Right lobe of liver (tissue), 6 donors: ENCODE data around the gene WRNIP1. TPM values are rescaled to one million over a fixed set of nuclear protein-coding genes. Genes with fewer than 3 reads are reported as not detected.

Experiments
- ATAC-seq, 4 donors: fragments of 200-7000 bp; cut with Tn5 transposase; one replicate each; pipeline ENCODE4 v1.9.1; 2020; ENCODE audit warnings: mild to moderate bottlenecking in 4 of 4, moderate library complexity in 4 of 4
- DNase-seq, 3 donors: peaks; one replicate each; pipeline ENCODE4 v3.0.0-alpha.2; 2020
- H3K27ac ChIP-seq, 3 donors: fragments of 200-600 bp; one replicate each; pipeline ENCODE4 v1.8.0; 2022
- H3K27me3 ChIP-seq, 2 donors: fragments of 200-600 bp; one replicate each; pipeline ENCODE4 v1.8.0; 2022
- H3K36me3 ChIP-seq, 4 donors: fragments of 200-600 bp; sonication (generic) in 1 of 4; one replicate each; pipeline versions ENCODE4 v1.5.1 to v1.8.0; 2017 to 2022; ENCODE audit warnings: control low read depth in 1 of 4
- H3K4me1 ChIP-seq, 4 donors: fragments of 200-600 bp; sonication (generic) in 1 of 4; one replicate each; pipeline versions ENCODE4 v1.5.1 to v1.8.0; 2017 to 2022; ENCODE audit warnings: control low read depth in 1 of 4
- H3K4me3 ChIP-seq, 3 donors: fragments of 200-600 bp; one replicate each; pipeline ENCODE4 v1.8.0; 2022
- H3K9me3 ChIP-seq, 4 donors: fragments of 200-600 bp; sonication (generic) in 1 of 4; one replicate each; pipeline versions ENCODE4 v1.5.1 to v1.8.0; 2017 to 2022; ENCODE audit warnings: control low read depth in 1 of 4
- CTCF ChIP-seq, 4 donors: fragments of 200-600 bp in 3 of 4; fragments of 450-650 bp in 1 of 4; IDR thresholded peaks; one replicate each; pipeline versions ENCODE4 v1.5.1 to v1.8.0; 2016 to 2022; ENCODE audit warnings: antibody characterized with exemption in 4 of 4, mild to moderate bottlenecking in 2 of 4
- POLR2A ChIP-seq: fragments of 450-650 bp; IDR thresholded peaks from one replicate; pipeline ENCODE4 v1.6.1; 2017; ENCODE audit warnings: antibody characterized with exemption, mild to moderate bottlenecking
- WGBS: methylation state at CpG from one replicate; pipeline ENCODE4 v1.1.6; 2018; ENCODE audit warnings: low coverage, low lambda C conversion rate; ENCODE audit not compliant: insufficient coverage; ENCODE audit errors: missing lambda C conversion rate; 5-methylcytosine and 5-hydroxymethylcytosine counted together
- intact Hi-C, 2 donors: fragments of 100-400 bp; cut with DNase I; formaldehyde crosslinking; loops; one replicate each; pipeline versions ENCODE4 v1.11.2 to v1.14.1; 2022
- total RNA-seq, 6 experiments: library from RNA; depleted of rRNA in 2 of 6; stranded (reverse); fragments of >200 nt in 2 of 6; fragmentation: NEBNext Ultra II Directional in 3 of 6; extraction: Animal tissue kit (Norgen Biotek cat#: 25700) in 3 of 6; gene quantifications; one replicate each; pipeline versions ENCODE4 v1.1.0 to v1.2.4, GENCODE V29; 2016 to 2023
- donor health status: DM: no; HTN: yes; CAD: no.
- donor health status: DM: no; HTN: no; CAD: no.
- donor health status: DM: no; HTN: no; CAD: no.
- donor health status: DM: no; HTN: yes; CAD: no.
- donor health status: DM: no; HTN: yes; CAD: no.

Gene WRNIP1
- total RNA-seq, 6 experiments from 2014 or later: 15.8 to 36.8 (median 20.7) TPM

DNA sequence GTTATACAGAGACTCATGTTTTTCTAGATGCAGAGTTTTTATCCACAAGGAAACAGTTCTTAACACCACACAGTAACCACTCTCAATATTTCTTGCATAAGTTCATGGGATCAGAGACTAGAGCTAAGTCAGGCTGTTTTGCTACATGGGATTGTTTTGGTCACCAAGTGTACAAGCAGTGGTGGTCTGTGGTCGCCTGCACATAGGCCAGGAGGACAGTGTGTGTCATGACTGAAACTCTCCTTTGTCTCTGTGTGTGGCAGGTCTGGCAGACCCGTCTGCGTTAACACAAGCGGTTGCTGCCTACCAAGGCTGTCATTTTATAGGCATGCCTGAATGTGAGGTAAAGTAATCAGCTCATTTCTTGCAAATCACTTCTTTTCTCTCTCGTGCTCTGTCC is 18.9 kb downstream of the WRNIP1 start:
- no peak for ATAC-seq
- Histone ChIP-seq H3K27me3 (no peaks in the 10 kb centered on the region), H3K4me1 (no peaks in the 10 kb centered on the region), H3K27ac (no peak overlapping the region), H3K36me3 (peaks cover 0 to 36% (median 5%) of the 10 kb centered on the region in 4 donors), H3K4me3 (no peak overlapping the region), H3K9me3 (no peaks in the 10 kb centered on the region)
- WGBS: 87% methylated on average over 5 of the region's 5 CpGs
- intact Hi-C loops: no loop called here
- TF ChIP-seq POLR2A (no peak), CTCF (IDR thresholded peaks at IDR 0.05) (no peak)
- no peak for DNase-seq

GRCh38 chr6:2784930-2785329 is 19.7 kb downstream of the WRNIP1 start:
- no peak overlapping the region for H3K4me3 ChIP-seq
- H3K4me1 ChIP-seq: no peaks in the 10 kb centered on the region
- no peak overlapping the region for H3K27ac ChIP-seq
- H3K27me3 ChIP-seq: no peaks in the 10 kb centered on the region
- H3K9me3 ChIP-seq: no peaks in the 10 kb centered on the region
- DNase-seq: no peak
- TF ChIP-seq CTCF (IDR thresholded peaks at IDR 0.05) (no peak), POLR2A (no peak)
- peaks cover 0 to 31% (median 4%) of the 10 kb centered on the region in 4 donors for H3K36me3 ChIP-seq
- 85% methylated on average over 2 of the region's 7 CpGs for WGBS
- intact Hi-C loops: no loop called here
- no peak for ATAC-seq

GRCh38 chr6:2786269-2786668 is 21.1 kb downstream of the WRNIP1 start:
- Histone ChIP-seq H3K9me3 (no peaks in the 10 kb centered on the region), H3K27ac (no peak overlapping the region), H3K36me3 (peaks cover 0 to 19% (median 0%) of the 10 kb centered on the region in 4 donors), H3K4me3 (no peak overlapping the region), H3K27me3 (no peaks in the 10 kb centered on the region), H3K4me1 (no peaks in the 10 kb centered on the region)
- ATAC-seq (no peak), DNase-seq (no peak)
- intact Hi-C loops: no loop called here
- TF ChIP-seq CTCF (IDR thresholded peaks at IDR 0.05) (no peak), POLR2A (no peak)
- WGBS: 63% methylated on average over 2 of the region's 4 CpGs

GRCh38 chr6:2790588-2791449 is 25.6 kb downstream of the WRNIP1 start:
- Histone ChIP-seq H3K4me1 (no peaks in the 10 kb centered on the region), H3K4me3 (no peak overlapping the region), H3K27me3 (no peaks in the 10 kb centered on the region), H3K27ac (peak overlapping the region; percentile 15 to 41 (median 34)), H3K9me3 (no peaks in the 10 kb centered on the region), H3K36me3 (no peaks in the 10 kb centered on the region)
- intact Hi-C loops: no loop called here
- DNase-seq: peak in 2 of 3 donors; percentile 50 to 72
- peak; percentile 90 to 97 (median 96) for ATAC-seq
- 54% methylated on average over 11 of the region's 11 CpGs for WGBS
- TF ChIP-seq POLR2A (no peak), CTCF (IDR thresholded peaks at IDR 0.05) (peak; percentile 71 to 86 (median 80))
